Measurements from ENCODE around the gene ARID3C. TPM values are rescaled to one million over a fixed set of nuclear protein-coding genes. Genes with fewer than 3 reads are reported as not detected.

Gene ARID3C
- total and polyA plus RNA-seq, 2 donors (not counting 3 experiments of a cell fraction or from before 2014, with no cell fraction given): not detected

- Histone ChIP-seq H3K9me1 (replicated peaks; ENCODE audit: control insufficient read depth, extremely low read depth, insufficient read depth, low read length) (no peaks in the 10 kb centered on the region), H3K27ac (ENCODE audit: insufficient read depth, low read depth, low read length) (peak overlapping the region; percentile 33), H3K79me2 (ENCODE audit: control insufficient read depth, insufficient read depth, low read length) (peaks cover 19% of the 10 kb centered on the region), H3K36me3 (ENCODE audit: control insufficient read depth in 2 of 2, extremely low read depth in 1 of 2, insufficient read depth in 2 of 2, low read length in 2 of 2) (peaks cover 0 to 2% of the 10 kb centered on the region in 2 experiments), H3K9me3 (replicated peaks; ENCODE audit: control insufficient read depth, insufficient read depth, low read length) (no peaks in the 10 kb centered on the region), H3K9ac (replicated peaks; ENCODE audit: extremely low read depth, insufficient read depth, low read length) (peak overlapping the region; percentile 53), H2AFZ (ENCODE audit: low read depth, low read length) (peak overlapping the region; percentile 86), H3K4me3 (replicated peaks in 1 of 3; ENCODE audit: insufficient read depth in 1 of 3, low read depth in 1 of 3, low read length in 3 of 3) (peak overlapping the region; percentile 10 to 63 (median 47)), H3K27me3 (ENCODE audit: control insufficient read depth in 2 of 2, insufficient read depth in 2 of 2, low read length in 2 of 2) (no peaks in the 10 kb centered on the region), H3K4me1 (ENCODE audit: control insufficient read depth, extremely low read depth, insufficient read depth, low read length) (peaks cover 16% of the 10 kb centered on the region), H4K20me1 (replicated peaks; ENCODE audit: control insufficient read depth, extremely low read depth, insufficient read depth, low read length) (no peaks in the 10 kb centered on the region), H3K4me2 (ENCODE audit: insufficient read depth, low read length) (peak overlapping the region; percentile 64)
- BruUV-seq (replicated peaks): TSS peak; percentile 47
- CTCF ChIA-PET: interaction anchor here (1.1 to 2.7 kb wide), 9 partner anchors 8 to 235 kb away, joined by 3 to 18 read pairs (median 8); partner anchors contain the start of genes DCTN3, GALT and RPP25L
- no peak for TF ChIP-seq POLR2AphosphoS5 (IDR thresholded peaks at IDR 0.05; ENCODE audit: insufficient read depth, low read depth, low read length)
- TF ChIP-seq FOS (IDR thresholded peaks at IDR 0.05; ENCODE audit: borderline replicate concordance, insufficient read depth, low read length): no peak
- no peak for TF ChIP-seq EZH2 (IDR thresholded peaks at IDR 0.05; ENCODE audit: borderline replicate concordance, low read depth, low read length, severe bottlenecking)
- no peak for TF ChIP-seq CTCF (IDR thresholded peaks at IDR 0.05; ENCODE audit: extremely low read depth in 1 of 2, insufficient read depth in 1 of 2, low read depth in 1 of 2, low read length in 2 of 2)
- TF ChIP-seq JUN (IDR thresholded peaks at IDR 0.05; ENCODE audit: borderline replicate concordance, insufficient read depth, insufficient read length, low read depth): no peak
- TF ChIP-seq GATA2 (IDR thresholded peaks at IDR 0.05; ENCODE audit: insufficient read depth, insufficient read length, low read depth, low read length): no peak
- no peak for TF ChIP-seq POLR2A (IDR thresholded peaks at IDR 0.05; ENCODE audit: low read depth, low read length)
- no peak for TF ChIP-seq MAX (IDR thresholded peaks at IDR 0.05; ENCODE audit: insufficient read depth, insufficient read length)
- no peak for TF ChIP-seq MYC (IDR thresholded peaks at IDR 0.05; ENCODE audit: low read depth, low read length)
- POLR2A ChIA-PET: interaction anchor here (1.2 to 1.3 kb wide), 2 partner anchors 9 to 27 kb away, joined by 3 to 7 read pairs; partner anchors contain the start of gene GALT
- no peak for DNase-seq (ENCODE audit: low read depth, low spot score)
- intact Hi-C loops (cut with micrococcal nuclease) (no loop called here), dilution Hi-C loops (cut with MboI; ENCODE audit: extremely low pct_ligation_motif_present, low sequenced_read_pairs) (no loop called here)
- no peak for FAIRE-seq
These were observed 9.2 kb upstream of the ARID3C start for GRCh38 chr9:34638138-34638445.

All from endothelial cell of umbilical vein (primary cell).